WERI-Rb-1 (cell line): ENCODE results near the gene NFATC1.

Experiments used
- DNase-seq: peaks from one replicate; pipeline ENCODE4 v3.0.0-alpha.2; 2020
- H3K27ac ChIP-seq: fragments of 250-450 bp; sonication (Bioruptor Pico); 2 replicates; pipeline ENCODE4 v1.5.1; 2020; ENCODE audit warnings: mild to moderate bottlenecking, moderate library complexity
- H3K27me3 ChIP-seq: fragments of 250-450 bp; sonication (Bioruptor Pico); 2 replicates; pipeline ENCODE4 v1.5.1; 2021; ENCODE audit warnings: mild to moderate bottlenecking, low read depth, moderate library complexity; ENCODE audit not compliant: insufficient read depth, severe bottlenecking
- H3K36me3 ChIP-seq: fragments of 250-450 bp; sonication (Bioruptor Pico); 2 replicates; pipeline ENCODE4 v1.5.1; 2020; ENCODE audit warnings: mild to moderate bottlenecking, moderate library complexity
- H3K4me3 ChIP-seq: 2 replicates; pipeline ENCODE4 v1.5.1; 2011; ENCODE audit warnings: low read depth, mild to moderate bottlenecking, control low read depth, low read length
- H3K9me3 ChIP-seq: fragments of 250-450 bp; sonication (Bioruptor Pico); 2 replicates; pipeline ENCODE4 v1.5.1; 2021; ENCODE audit warnings: mild to moderate bottlenecking, moderate library complexity; ENCODE audit not compliant: severe bottlenecking
- TF ChIP-seq, protein P1 (sequence below): IDR thresholded peaks from 2 replicates; pipeline ENCODE4 v1.5.1; 2011; ENCODE audit warnings: low read depth, mild to moderate bottlenecking, control low read depth, inconsistent platforms, low read length

The NFATC1 gene

DNA sequence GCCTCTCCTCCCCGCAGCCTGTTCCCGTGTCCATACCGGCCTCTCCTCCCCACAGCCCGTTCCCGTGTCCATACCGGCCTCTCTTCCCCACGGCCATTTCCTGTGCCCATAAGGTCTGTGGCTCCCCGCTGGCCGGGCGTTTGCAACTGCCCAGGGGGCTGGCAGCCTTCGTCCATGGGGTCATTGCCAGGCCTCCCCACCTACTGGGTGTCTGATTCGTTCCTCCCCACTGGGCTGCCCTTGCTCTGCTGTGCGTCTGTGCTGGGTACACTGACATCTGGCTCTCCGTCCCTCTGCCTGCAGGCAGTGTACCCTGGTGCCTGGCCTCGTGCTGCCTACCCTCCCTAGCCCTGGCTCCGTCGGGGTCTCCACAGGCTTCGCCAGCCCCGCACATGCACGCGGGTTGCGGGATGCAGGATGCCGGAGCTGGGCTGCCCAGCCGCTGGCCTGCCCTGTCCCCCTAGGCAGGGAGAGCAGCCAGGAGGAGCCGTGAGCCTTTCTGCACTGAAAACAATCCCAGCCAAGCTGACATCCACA lies 67.8 kb downstream of the NFATC1 start:
- TF ChIP-seq, protein P1, sequence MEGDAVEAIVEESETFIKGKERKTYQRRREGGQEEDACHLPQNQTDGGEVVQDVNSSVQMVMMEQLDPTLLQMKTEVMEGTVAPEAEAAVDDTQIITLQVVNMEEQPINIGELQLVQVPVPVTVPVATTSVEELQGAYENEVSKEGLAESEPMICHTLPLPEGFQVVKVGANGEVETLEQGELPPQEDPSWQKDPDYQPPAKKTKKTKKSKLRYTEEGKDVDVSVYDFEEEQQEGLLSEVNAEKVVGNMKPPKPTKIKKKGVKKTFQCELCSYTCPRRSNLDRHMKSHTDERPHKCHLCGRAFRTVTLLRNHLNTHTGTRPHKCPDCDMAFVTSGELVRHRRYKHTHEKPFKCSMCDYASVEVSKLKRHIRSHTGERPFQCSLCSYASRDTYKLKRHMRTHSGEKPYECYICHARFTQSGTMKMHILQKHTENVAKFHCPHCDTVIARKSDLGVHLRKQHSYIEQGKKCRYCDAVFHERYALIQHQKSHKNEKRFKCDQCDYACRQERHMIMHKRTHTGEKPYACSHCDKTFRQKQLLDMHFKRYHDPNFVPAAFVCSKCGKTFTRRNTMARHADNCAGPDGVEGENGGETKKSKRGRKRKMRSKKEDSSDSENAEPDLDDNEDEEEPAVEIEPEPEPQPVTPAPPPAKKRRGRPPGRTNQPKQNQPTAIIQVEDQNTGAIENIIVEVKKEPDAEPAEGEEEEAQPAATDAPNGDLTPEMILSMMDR = no peak
- DNase-seq = no peak
- H3K9me3 ChIP-seq = no peaks in the 10 kb centered on the region
- H3K27ac ChIP-seq = no peak overlapping the region
- peaks cover 46% of the 10 kb centered on the region for H3K36me3 ChIP-seq
- H3K4me3 ChIP-seq = no peak overlapping the region
- no peaks in the 10 kb centered on the region for H3K27me3 ChIP-seq

DNA sequence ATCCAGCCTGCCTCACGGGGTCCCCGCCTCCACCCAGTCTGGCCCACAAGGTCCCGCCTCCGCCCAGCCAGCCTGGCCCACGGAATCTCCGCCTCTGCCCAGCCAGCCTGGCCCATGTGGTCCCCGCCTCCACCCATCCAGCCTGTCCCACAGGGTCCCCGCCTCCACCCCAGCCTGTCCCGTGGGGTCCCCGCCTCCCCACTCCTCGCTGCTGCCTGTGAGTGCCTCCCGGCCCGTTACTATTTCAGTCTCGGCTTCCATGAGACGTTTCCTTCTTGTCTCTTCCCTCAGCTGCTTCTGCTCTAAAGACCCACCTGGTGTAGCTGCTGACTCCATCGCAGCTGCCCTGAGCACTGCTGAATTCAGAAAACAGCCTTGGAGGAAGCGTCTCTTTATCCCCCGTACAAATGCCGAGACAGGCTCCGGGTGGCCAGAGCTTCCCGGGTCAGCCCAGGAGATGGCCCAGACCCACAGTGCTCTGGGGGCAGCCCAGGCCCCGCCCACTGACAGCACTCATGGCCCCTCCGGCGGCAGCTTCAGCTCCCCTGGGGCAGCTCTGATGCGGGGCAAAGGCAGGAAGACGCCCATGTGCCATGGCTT lies 69.8 kb downstream of the NFATC1 start:
- peak overlapping the region; percentile 58 for H3K4me3 ChIP-seq
- H3K27ac ChIP-seq = peak overlapping the region; percentile 71
- DNase-seq = peak; percentile 87
- H3K27me3 ChIP-seq = no peaks in the 10 kb centered on the region
- H3K9me3 ChIP-seq = no peaks in the 10 kb centered on the region
- TF ChIP-seq, protein P1 = no peak
- H3K36me3 ChIP-seq = peaks cover 44% of the 10 kb centered on the region

DNA sequence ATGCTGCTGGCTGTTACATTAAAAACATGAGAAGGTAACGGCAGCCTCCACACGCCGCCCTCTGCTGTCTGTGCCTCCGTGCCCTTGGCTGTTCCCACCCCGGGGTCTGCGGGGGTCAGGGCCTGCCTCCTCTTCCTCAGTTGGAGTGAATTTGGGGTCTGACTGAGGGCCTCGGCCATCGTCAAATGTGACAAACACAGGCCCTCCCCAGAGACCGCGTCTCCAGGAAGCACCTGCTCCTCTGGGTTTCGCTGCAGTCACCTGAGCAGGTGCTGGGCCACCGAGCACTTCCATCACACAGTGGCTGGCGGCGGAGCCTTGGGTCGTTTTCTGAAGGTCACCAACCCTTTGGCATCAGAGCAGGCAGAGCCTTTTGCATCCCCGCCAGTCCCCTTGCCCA lies 70.9 kb downstream of the NFATC1 start:
- no peak overlapping the region for H3K27ac ChIP-seq
- DNase-seq = no peak
- H3K4me3 ChIP-seq = no peak overlapping the region
- H3K9me3 ChIP-seq = no peaks in the 10 kb centered on the region
- TF ChIP-seq, protein P1 = no peak
- peaks cover 51% of the 10 kb centered on the region for H3K36me3 ChIP-seq
- no peaks in the 10 kb centered on the region for H3K27me3 ChIP-seq

DNA sequence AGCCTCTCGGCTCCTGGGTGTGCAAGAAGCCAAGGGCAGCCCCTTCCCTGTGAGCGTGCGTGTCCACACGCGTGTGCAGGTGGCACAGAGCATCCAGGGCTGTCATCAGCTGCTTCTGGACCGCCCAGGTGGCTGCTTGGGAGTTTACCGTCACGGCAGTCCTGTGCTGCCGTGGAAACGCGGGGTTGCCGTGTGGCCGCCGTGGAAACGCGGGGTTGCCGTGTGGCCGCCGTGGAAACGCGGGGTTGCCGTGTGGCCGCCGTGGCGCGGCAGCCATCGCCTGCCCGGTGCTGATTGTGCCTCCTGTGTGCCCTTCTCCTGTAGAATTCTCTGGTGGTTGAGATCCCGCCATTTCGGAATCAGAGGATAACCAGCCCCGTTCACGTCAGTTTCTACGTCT lies 71.4 kb downstream of the NFATC1 start:
- no peak overlapping the region for H3K4me3 ChIP-seq
- no peaks in the 10 kb centered on the region for H3K9me3 ChIP-seq
- no peaks in the 10 kb centered on the region for H3K27me3 ChIP-seq
- no peak overlapping the region for H3K27ac ChIP-seq
- TF ChIP-seq, protein P1 = no peak
- DNase-seq = no peak
- peaks cover 47% of the 10 kb centered on the region for H3K36me3 ChIP-seq

DNA sequence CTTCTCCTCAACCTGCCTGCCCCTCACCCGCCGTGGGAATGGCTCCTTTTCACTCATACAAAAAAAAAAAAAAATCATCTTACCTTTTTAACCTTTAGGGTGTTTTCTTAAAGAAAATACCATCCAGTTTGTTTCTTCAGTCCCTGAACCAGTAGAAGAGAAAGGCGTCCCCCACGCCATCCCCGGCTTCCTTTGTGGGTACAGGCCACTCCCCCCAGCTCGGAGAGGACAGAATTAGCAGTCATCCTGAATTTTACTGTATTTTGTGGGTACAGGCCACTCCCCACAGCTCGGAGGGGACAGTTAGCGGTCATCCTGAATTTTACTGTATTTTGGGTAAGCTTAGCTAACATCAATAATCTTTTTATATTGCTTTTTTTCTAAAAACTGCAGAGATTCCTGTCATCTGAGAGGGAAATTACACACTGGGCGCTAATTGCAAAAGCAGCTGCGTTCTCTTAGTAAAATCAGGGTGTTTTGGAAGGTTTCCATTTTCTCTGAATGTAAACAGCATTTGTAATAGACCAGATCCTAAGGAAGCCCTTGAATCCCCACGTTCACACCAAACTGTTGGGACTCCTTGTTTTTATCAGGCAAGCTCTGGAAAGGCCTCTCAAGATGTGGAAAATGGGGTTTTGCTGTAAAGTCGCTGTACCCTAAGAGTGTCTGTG lies 72.5 kb downstream of the NFATC1 start:
- H3K9me3 ChIP-seq = no peaks in the 10 kb centered on the region

More for the DNA sequence above, 72.5 kb downstream of the NFATC1 start:
- DNase-seq = no peak
- peaks cover 42% of the 10 kb centered on the region for H3K36me3 ChIP-seq
- no peak overlapping the region for H3K27ac ChIP-seq
- no peaks in the 10 kb centered on the region for H3K27me3 ChIP-seq
- no peak overlapping the region for H3K4me3 ChIP-seq
- TF ChIP-seq, protein P1 = no peak
